GM12801 (cell line): ENCODE measurements around the gene ATP5PO.

ENCODE experiments used
- TF ChIP-seq, protein P1 (sequence below): IDR thresholded peaks from one replicate; pipeline ENCODE4 v1.5.1; 2011; ENCODE audit warnings: control low read depth; ENCODE audit not compliant: insufficient read length; ENCODE audit errors: extremely low read depth

The ATP5PO gene

DNA sequence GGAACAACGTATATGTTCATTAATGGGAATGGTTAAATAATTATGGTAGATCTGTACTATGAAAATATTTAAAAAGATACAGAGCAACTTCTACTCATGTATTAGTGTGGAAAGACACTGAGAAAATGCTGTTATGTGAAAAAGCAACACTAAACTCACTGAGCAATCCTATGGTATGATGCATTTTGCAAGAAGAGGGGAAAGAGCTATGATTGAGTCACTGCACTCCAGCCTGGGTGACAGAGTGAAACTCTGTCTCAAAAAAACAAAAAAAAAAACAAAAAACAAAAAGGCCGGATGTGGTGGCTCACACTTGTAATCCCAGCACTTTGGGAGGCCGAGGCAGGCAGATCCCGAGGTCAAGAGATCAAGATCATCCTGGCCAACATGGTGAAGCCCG, 44.4 kb downstream of the ATP5PO start:
- TF ChIP-seq, protein P1, sequence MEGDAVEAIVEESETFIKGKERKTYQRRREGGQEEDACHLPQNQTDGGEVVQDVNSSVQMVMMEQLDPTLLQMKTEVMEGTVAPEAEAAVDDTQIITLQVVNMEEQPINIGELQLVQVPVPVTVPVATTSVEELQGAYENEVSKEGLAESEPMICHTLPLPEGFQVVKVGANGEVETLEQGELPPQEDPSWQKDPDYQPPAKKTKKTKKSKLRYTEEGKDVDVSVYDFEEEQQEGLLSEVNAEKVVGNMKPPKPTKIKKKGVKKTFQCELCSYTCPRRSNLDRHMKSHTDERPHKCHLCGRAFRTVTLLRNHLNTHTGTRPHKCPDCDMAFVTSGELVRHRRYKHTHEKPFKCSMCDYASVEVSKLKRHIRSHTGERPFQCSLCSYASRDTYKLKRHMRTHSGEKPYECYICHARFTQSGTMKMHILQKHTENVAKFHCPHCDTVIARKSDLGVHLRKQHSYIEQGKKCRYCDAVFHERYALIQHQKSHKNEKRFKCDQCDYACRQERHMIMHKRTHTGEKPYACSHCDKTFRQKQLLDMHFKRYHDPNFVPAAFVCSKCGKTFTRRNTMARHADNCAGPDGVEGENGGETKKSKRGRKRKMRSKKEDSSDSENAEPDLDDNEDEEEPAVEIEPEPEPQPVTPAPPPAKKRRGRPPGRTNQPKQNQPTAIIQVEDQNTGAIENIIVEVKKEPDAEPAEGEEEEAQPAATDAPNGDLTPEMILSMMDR: no peak

DNA sequence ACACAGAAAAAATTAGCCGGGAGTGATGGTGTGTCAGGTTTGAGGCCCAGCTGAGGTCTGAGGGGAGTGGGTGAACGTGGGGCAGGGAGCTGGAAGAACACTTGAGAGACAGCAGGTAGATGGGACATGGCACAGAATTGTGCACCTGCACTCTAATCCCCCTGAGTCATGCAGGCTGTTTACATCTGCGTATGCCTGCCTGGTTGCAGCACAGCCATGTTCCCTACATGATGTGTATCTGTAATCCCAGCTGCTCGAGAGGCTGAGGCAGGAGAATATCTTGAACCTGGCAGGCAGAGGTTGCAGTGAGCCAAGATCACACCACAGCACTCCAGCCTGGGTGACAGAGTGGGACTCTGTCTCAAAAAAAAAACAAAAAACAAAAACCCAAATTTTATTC, 44.8 kb downstream of the ATP5PO start:
- TF ChIP-seq, protein P1: no peak

DNA sequence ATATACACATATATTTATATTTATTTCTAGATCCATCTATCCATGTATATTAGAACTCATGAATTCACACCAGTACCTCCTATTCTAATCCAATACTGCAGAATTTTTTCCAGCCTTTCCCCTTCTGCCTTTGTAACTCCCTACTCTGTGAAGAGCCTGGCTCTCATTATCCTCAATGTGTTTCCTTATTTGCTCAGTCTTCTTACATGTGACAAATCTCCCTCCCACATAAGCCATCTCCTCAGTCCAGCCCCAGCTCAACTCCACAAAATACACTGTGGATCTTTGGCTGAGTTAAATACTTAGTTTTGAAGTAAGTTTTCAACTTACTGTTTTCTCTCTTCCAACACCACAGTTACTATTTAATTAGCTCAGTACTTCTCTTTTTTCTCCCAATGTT, 45.7 kb downstream of the ATP5PO start:
- TF ChIP-seq, protein P1: no peak

DNA sequence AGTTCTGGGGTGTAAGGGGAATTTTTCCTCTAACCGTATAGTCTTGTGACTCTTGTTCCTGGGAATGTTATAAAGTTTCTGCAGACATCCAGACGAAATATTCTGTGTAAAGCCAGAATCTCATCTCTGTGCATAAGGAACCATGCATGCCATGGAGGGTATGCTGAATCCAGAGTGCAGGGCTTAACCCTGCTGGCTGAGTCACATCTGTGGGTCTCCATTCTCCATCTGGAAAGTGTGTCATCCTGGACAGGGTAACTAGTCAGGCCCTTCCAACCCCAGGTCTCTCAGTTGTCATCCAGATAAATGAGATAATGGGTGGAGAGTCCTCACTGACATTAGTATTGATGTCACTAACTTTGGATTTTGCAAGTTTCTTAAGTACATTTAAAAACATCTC, 48.8 kb downstream of the ATP5PO start:
- TF ChIP-seq, protein P1: no peak

DNA sequence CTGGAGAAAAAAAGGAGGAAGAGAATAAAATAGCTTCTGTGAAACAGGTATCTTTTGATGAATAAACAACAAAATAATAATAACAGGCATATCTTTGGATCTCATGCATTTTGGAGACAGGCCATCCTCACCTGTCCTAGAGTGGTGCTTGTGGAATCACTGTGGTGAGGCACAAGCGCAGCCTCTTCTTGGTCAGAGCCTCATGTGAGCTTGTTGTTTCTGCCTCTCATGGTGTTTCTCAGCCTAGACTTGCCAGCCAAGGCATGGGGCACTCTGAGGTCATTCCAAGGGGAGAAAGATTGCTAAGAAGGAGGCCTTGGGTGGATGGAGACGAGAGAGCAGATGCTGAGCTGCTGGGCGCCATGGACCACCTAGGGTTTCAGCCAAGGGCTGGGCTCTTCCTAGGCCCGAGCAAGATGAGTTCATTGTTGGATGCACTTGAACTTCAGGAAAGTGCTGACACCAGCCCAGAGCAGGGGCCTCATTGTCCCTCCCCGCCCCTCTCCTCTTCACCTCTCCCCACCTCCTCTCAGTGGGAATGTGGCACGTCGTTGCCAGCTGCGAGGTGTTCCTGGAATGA, 49.5 kb downstream of the ATP5PO start:
- TF ChIP-seq, protein P1: no peak

DNA sequence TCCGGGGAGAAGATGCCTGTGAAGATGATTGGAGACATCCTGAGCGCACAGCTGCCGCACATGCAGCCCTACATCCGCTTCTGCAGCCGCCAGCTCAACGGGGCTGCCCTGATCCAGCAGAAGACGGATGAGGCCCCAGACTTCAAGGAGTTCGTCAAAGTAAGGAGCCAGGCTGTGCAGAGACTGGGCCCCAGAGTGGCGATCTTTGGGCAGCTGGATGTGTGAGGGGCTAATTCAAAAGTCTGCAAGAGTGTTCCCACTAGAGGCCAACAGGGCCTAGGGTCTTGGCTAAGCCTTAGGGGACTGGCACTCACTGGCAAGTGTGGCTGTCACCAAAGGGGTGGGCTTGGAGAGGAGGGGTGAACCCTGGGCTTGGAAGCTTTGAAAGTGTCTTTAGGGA, 50.4 kb downstream of the ATP5PO start:
- TF ChIP-seq, protein P1: no peak

DNA sequence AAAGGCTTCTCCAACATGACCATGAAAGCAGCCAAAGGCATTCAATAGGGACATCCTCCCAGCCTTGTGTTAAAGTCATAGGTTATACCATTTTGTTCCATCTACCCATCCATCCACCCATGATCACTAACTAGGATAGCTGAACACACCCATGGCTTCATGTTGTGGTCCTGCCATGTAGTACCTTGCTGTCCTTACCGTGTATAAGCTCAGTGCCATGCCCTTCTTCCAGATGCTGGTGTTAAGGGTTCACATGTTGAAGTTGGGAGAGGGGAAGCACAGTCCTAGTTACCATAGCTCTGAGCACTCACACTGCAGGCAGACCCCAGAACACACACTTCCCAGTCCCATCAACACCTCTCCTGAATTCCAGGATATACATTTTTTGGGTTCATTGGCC, 51.5 kb downstream of the ATP5PO start:
- TF ChIP-seq, protein P1: no peak

DNA sequence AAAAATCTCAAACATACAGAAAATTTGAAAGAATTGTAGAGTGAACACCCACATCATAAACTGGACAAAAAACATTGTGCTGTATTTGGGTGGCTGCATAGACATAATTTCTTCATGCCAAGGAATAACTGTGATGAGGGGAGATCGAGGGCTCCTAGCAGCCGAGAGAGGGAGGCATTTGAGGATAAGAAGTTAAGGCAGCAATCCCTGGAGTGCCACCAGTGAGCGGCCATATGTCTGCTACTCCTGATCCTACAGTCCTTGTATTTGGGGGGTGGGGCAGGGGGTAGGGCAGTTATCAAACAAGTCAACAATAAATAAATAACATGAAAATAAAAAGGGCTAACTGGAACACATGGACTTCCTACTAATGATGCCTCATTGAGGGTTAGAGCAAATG, 54.5 kb downstream of the ATP5PO start:
- TF ChIP-seq, protein P1: no peak
